GM04503 (cell line): Measurements from ENCODE around the gene MESD.

Experiments used
- DNase-seq: peaks from one replicate; pipeline ENCODE4 v3.0.0-alpha.2; 2012; ENCODE audit warnings: low read depth

Gene MESD

GRCh38 chr15:81015621-81016488, 26.2 kb upstream of the MESD start:
- DNase-seq = no peak

GRCh38 chr15:81014446-81015093, 25.0 kb upstream of the MESD start:
- no peak for DNase-seq

GRCh38 chr15:81013396-81013929, 23.8 kb upstream of the MESD start:
- DNase-seq = no peak

- no peak for DNase-seq
Measured at GRCh38 chr15:81012588-81012987, 23.0 kb upstream of the MESD start.

GRCh38 chr15:81011593-81011992, 22.0 kb upstream of the MESD start:
- DNase-seq = no peak

- DNase-seq = no peak
Measured at GRCh38 chr15:81010086-81010485, 20.5 kb upstream of the MESD start.

- no peak for DNase-seq
Measured at GRCh38 chr15:81008312-81008711, 18.7 kb upstream of the MESD start.

GRCh38 chr15:81007428-81008064, 17.9 kb upstream of the MESD start:
- DNase-seq = no peak

GRCh38 chr15:81006124-81006523, 16.5 kb upstream of the MESD start:
- no peak for DNase-seq

- DNase-seq = no peak
Measured at GRCh38 chr15:81003097-81003350, 13.4 kb upstream of the MESD start.

GRCh38 chr15:81002331-81003096, 12.9 kb upstream of the MESD start:
- DNase-seq = no peak

- no peak for DNase-seq
Measured at GRCh38 chr15:81002009-81002330, 12.4 kb upstream of the MESD start.

GRCh38 chr15:81001152-81002008, 11.8 kb upstream of the MESD start:
- DNase-seq = no peak

- DNase-seq = no peak
Measured at GRCh38 chr15:81000624-81001151, 11.1 kb upstream of the MESD start, which contains the start of gene TLNRD1. Gene TLNRD1, plus strand, starts transcription at chr15:81000923. Its CDS starts 1,349 bp downstream, at chr15:81002272.

GRCh38 chr15:81000144-81000623, 10.6 kb upstream of the MESD start:
- DNase-seq = no peak

GRCh38 chr15:80999623-81000036, 10.0 kb upstream of the MESD start:
- DNase-seq = no peak

- DNase-seq = no peak
Measured at GRCh38 chr15:80998251-80998650, 8.6 kb upstream of the MESD start.

- DNase-seq = no peak
Measured at GRCh38 chr15:80997692-80998091, 8.1 kb upstream of the MESD start.

- DNase-seq = no peak
Measured at GRCh38 chr15:80996247-80996646, 6.6 kb upstream of the MESD start.

GRCh38 chr15:80992441-80992840, 2.8 kb upstream of the MESD start:
- no peak for DNase-seq

GRCh38 chr15:80992006-80992405, 2.4 kb upstream of the MESD start:
- DNase-seq = no peak
